IMR-90 (cell line): Measurements from ENCODE around the gene MYO3B. TPM values are rescaled to one million over a fixed set of nuclear protein-coding genes. Genes with fewer than 3 reads are reported as not detected.

Source experiments
- ATAC-seq: fragments of 200-7000 bp; cut with Tn5 transposase; 2 replicates; pipeline ENCODE4 v1.9.1; 2020; ENCODE audit warnings: low read depth, mild to moderate bottlenecking, moderate library complexity
- BruUV-seq: library from RNA; stranded (reverse); fragments of 400-500 nt; replicated peaks from 2 replicates; lab custom pipeline; 2021; lab: Mats Ljungman, UMichigan
- CTCF ChIA-PET: fragments of 300-600 bp; formaldehyde crosslinking; extraction: SDS; loops from one replicate; lab custom pipeline; 2021; ENCODE audit warnings: antibody characterized with exemption; lab: Yijun Ruan, JAX
- POLR2A ChIA-PET: fragments of 300-600 bp; sonication (Branson Sonifier 250); formaldehyde crosslinking; loops from one replicate; lab custom pipeline; 2022; ENCODE audit warnings: antibody characterized with exemption; ENCODE audit not compliant: unreplicated experiment; lab: Charles Lee
- DNase-seq: peaks from one replicate; pipeline ENCODE4 v3.0.0; 2013
- H2AFZ ChIP-seq: replicated peaks from 2 replicates; pipeline ENCODE3; 2013; ENCODE audit warnings: low read length, mild to moderate bottlenecking; ENCODE audit not compliant: poor library complexity
- H2AK5ac ChIP-seq: 2 replicates; pipeline ENCODE4 v1.6.1; 2013; ENCODE audit warnings: low read depth, low read length, inconsistent platforms
- H2AK9ac ChIP-seq: replicated peaks from 2 replicates; pipeline ENCODE3; 2013; ENCODE audit warnings: mild to moderate bottlenecking, low read depth, low read length, moderate library complexity; ENCODE audit not compliant: poor library complexity
- H2BK120ac ChIP-seq: 2 replicates; pipeline ENCODE4 v1.6.1; 2013; ENCODE audit warnings: low read depth, low read length, inconsistent platforms
- H2BK15ac ChIP-seq: 3 replicates; pipeline ENCODE4 v1.6.1; 2013; ENCODE audit warnings: low read depth, low read length, inconsistent platforms
- H2BK20ac ChIP-seq: 2 replicates; pipeline ENCODE4 v1.6.1; 2013; ENCODE audit warnings: low read depth, mild to moderate bottlenecking, inconsistent platforms, low read length, moderate library complexity
- H2BK5ac ChIP-seq: 2 replicates; pipeline ENCODE4 v1.6.1; 2013; ENCODE audit warnings: mild to moderate bottlenecking, low read depth, low read length, inconsistent platforms; ENCODE audit not compliant: poor library complexity, severe bottlenecking
- H3K14ac ChIP-seq: replicated peaks from 2 replicates; pipeline ENCODE4 v1.6.1; 2013; ENCODE audit warnings: low read depth, low read length, inconsistent platforms
- H3K18ac ChIP-seq: 2 replicates; pipeline ENCODE4 v1.6.1; 2013; ENCODE audit warnings: low read depth, low read length, control low read depth
- H3K23ac ChIP-seq: 2 replicates; pipeline ENCODE4 v1.6.1; 2013; ENCODE audit warnings: low read depth, low read length, inconsistent platforms
- H3K27ac ChIP-seq: 2 replicates; pipeline ENCODE4 v1.5.1; 2013; ENCODE audit warnings: mild to moderate bottlenecking, control low read depth, low read length; ENCODE audit not compliant: insufficient read depth
- H3K27me3 ChIP-seq: 2 replicates; pipeline ENCODE4 v1.6.1; 2013; ENCODE audit warnings: low read length; ENCODE audit not compliant: control insufficient read depth, insufficient read depth
- H3K36me3 ChIP-seq: 2 replicates; pipeline ENCODE4 v1.6.1; 2013; ENCODE audit warnings: low read length, mixed read lengths; ENCODE audit not compliant: control insufficient read depth, insufficient read depth
- H3K4ac ChIP-seq: 2 replicates; pipeline ENCODE4 v1.6.1; 2013; ENCODE audit warnings: low read depth, low read length, inconsistent platforms
- H3K4me1 ChIP-seq: 2 replicates; pipeline ENCODE4 v1.6.1; 2013; ENCODE audit warnings: low read length, mixed read lengths; ENCODE audit not compliant: control insufficient read depth, insufficient read depth
- H3K4me2 ChIP-seq: 2 replicates; pipeline ENCODE4 v1.6.1; 2013; ENCODE audit warnings: low read depth, mild to moderate bottlenecking, control low read depth, low read length, moderate library complexity
- H3K4me3 ChIP-seq: 2 replicates; pipeline ENCODE4 v1.5.1; 2013; ENCODE audit warnings: low read depth, mild to moderate bottlenecking, control low read depth, low read length, moderate library complexity; ENCODE audit not compliant: insufficient read depth
- H3K56ac ChIP-seq: 2 replicates; pipeline ENCODE4 v1.6.1; 2013; ENCODE audit warnings: low read length, inconsistent platforms; ENCODE audit not compliant: insufficient read depth; ENCODE audit errors: extremely low read depth
- H3K79me1 ChIP-seq, 2 experiments: 2 replicates each; pipeline ENCODE4 v1.6.1; 2013; ENCODE audit warnings: low read length in 2 of 2, inconsistent platforms in 1 of 2, low read depth in 1 of 2
- H3K9ac ChIP-seq: 2 replicates; pipeline ENCODE4 v1.6.1; 2013; ENCODE audit warnings: low read depth, low read length, control low read depth
- H3K9me1 ChIP-seq: 2 replicates; pipeline ENCODE4 v1.6.1; 2013; ENCODE audit warnings: low read length, inconsistent platforms; ENCODE audit not compliant: insufficient read depth
- H3K9me3 ChIP-seq: 2 replicates; pipeline ENCODE4 v1.6.1; 2013; ENCODE audit warnings: low read length; ENCODE audit not compliant: control insufficient read depth, insufficient read depth
- H4K20me1 ChIP-seq: 2 replicates; pipeline ENCODE4 v1.6.1; 2013; ENCODE audit warnings: low read length, inconsistent platforms; ENCODE audit not compliant: insufficient read depth
- H4K5ac ChIP-seq: 2 replicates; pipeline ENCODE4 v1.6.1; 2013; ENCODE audit warnings: mild to moderate bottlenecking, low read depth, low read length, control low read depth
- H4K8ac ChIP-seq, 2 experiments: 2 replicates each; pipeline ENCODE4 v1.6.1; 2013; ENCODE audit warnings: low read depth in 2 of 2, low read length in 2 of 2, control low read depth in 1 of 2, inconsistent platforms in 1 of 2
- H4K91ac ChIP-seq: 2 replicates; pipeline ENCODE4 v1.6.1; 2013; ENCODE audit warnings: low read depth, low read length, inconsistent platforms; ENCODE audit not compliant: insufficient read depth
- BHLHE40 ChIP-seq: fragments of 150-350 bp; IDR thresholded peaks from 2 replicates; pipeline ENCODE4 v1.6.1; 2016; ENCODE audit warnings: mild to moderate bottlenecking, low read depth, low read length
- CEBPB ChIP-seq: IDR thresholded peaks from 2 replicates; pipeline ENCODE4 v1.6.1; 2012; ENCODE audit warnings: low read depth, low read length, improper control_type of control experiment
- CHD1 ChIP-seq: IDR thresholded peaks from 2 replicates; pipeline ENCODE4 v1.6.1; 2012; ENCODE audit warnings: low read depth, low read length, improper control_type of control experiment
- CTCF ChIP-seq: conservative IDR thresholded peaks from 2 replicates; pipeline ENCODE4 v1.5.1; 2012; ENCODE audit warnings: mild to moderate bottlenecking, low read depth, low read length, improper control_type of control experiment
- ELK1 ChIP-seq: fragments of 150-350 bp; IDR thresholded peaks from 2 replicates; pipeline ENCODE4 v1.6.1; 2016; ENCODE audit warnings: low read depth, mild to moderate bottlenecking, low read length, moderate library complexity, borderline replicate concordance
- FOS ChIP-seq: fragments of 150-350 bp; IDR thresholded peaks from 2 replicates; pipeline ENCODE4 v1.6.1; 2016; ENCODE audit warnings: low read depth, low read length
- MAFK ChIP-seq: IDR thresholded peaks from 2 replicates; pipeline ENCODE4 v1.6.1; 2012; ENCODE audit warnings: low read depth, low read length, improper control_type of control experiment
- MAZ ChIP-seq: IDR thresholded peaks from 2 replicates; pipeline ENCODE4 v1.6.1; 2012; ENCODE audit warnings: low read depth, mild to moderate bottlenecking, low read length, improper control_type of control experiment, moderate library complexity, borderline replicate concordance
- MXI1 ChIP-seq: IDR thresholded peaks from 2 replicates; pipeline ENCODE4 v1.6.1; 2012; ENCODE audit warnings: low read depth, mild to moderate bottlenecking, low read length, moderate library complexity, borderline replicate concordance
- NFE2L2 ChIP-seq: fragments of 150-350 bp; IDR thresholded peaks from 2 replicates; pipeline ENCODE4 v1.6.1; 2016; ENCODE audit warnings: low read depth, mild to moderate bottlenecking, low read length
- POLR2A ChIP-seq: IDR thresholded peaks from 2 replicates; pipeline ENCODE4 v1.6.1; 2012; ENCODE audit warnings: mild to moderate bottlenecking, low read depth, low read length
- RAD21 ChIP-seq: IDR thresholded peaks from 2 replicates; pipeline ENCODE4 v1.6.1; 2012; ENCODE audit warnings: low read length, improper control_type of control experiment
- RCOR1 ChIP-seq: IDR thresholded peaks from 2 replicates; pipeline ENCODE4 v1.6.1; 2012; ENCODE audit warnings: mild to moderate bottlenecking, low read length, improper control_type of control experiment; ENCODE audit not compliant: insufficient replicate concordance
- RFX5 ChIP-seq: IDR thresholded peaks from 2 replicates; pipeline ENCODE4 v1.8.0; 2012; ENCODE audit warnings: low read depth, mild to moderate bottlenecking, low read length, moderate library complexity
- SMC3 ChIP-seq: fragments of 150-350 bp; IDR thresholded peaks from 2 replicates; pipeline ENCODE4 v1.6.1; 2016; ENCODE audit warnings: low read depth, mild to moderate bottlenecking, antibody characterized with exemption, low read length, moderate library complexity
- USF2 ChIP-seq: fragments of 150-350 bp; IDR thresholded peaks from 2 replicates; pipeline ENCODE4 v1.6.1; 2017; ENCODE audit warnings: mild to moderate bottlenecking, antibody characterized with exemption, low read length, low read depth
- WGBS, 2 experiments: methylation state at CpG; one replicate each; pipeline versions ENCODE4 v1.1.5 to v1.1.7; 2013; ENCODE audit warnings: missing lambda C conversion rate in 2 of 2; ENCODE audit not compliant: insufficient read length in 1 of 2; ENCODE audit errors: extremely low coverage in 2 of 2; 5-methylcytosine and 5-hydroxymethylcytosine counted together
- dilution Hi-C: fragments of 300-500 bp; cut with HindIII; formaldehyde crosslinking; loops from one replicate; pipeline ENCODE4 v1.14.3; 2018; ENCODE audit warnings: low sequenced_read_pairs; ENCODE audit not compliant: unreplicated experiment
- in situ Hi-C: fragments of 300-500 bp; cut with MboI; formaldehyde crosslinking; loops from 3 replicates; pipeline ENCODE4 v1.14.3; 2019; ENCODE audit warnings: low sequenced_read_pairs, inconsistent platforms, mixed read lengths
- intact Hi-C: fragments of 100-400 bp; cut with micrococcal nuclease; formaldehyde crosslinking; loops from 2 replicates; pipeline ENCODE4 v1.10.0; 2022
- polyA plus RNA-seq, 3 experiments: library from polyadenylated mRNA; depleted of rRNA; stranded (reverse); fragments of >200 nt; gene quantifications; 2 replicates each; pipeline ENCODE4 v1.2.3, GENCODE V29; 2012; ENCODE audit warnings: low replicate concordance in 1 of 3
- total RNA-seq: library from RNA; depleted of rRNA; stranded (reverse); fragments of >200 nt; gene quantifications from 2 replicates; pipeline ENCODE4 v1.2.3, GENCODE V29; 2012

The MYO3B gene
- total and polyA plus RNA-seq, 2 of the 4 experiments (the other 2 are of a cell fraction) = 0.02 TPM; not detected in 1

GRCh38 chr2:170690640-170691039, 512.7 kb downstream of the MYO3B start:
- ATAC-seq = no peak
- Histone ChIP-seq H3K4me1 (no peaks in the 10 kb centered on the region), H3K9me1 (no peaks in the 10 kb centered on the region), H3K14ac (no peak overlapping the region), H3K27ac (no peak overlapping the region), H4K20me1 (no peaks in the 10 kb centered on the region), H2AFZ (no peak overlapping the region), H3K79me1 (no peaks in the 10 kb centered on the region), H2BK20ac (no peak overlapping the region), H2BK5ac (no peak overlapping the region), H3K4ac (no peak overlapping the region), H4K5ac (no peak overlapping the region), H2BK120ac (no peak overlapping the region), H3K4me3 (no peak overlapping the region), H3K56ac (no peak overlapping the region), H3K18ac (no peak overlapping the region), H3K9me3 (no peaks in the 10 kb centered on the region), H3K23ac (no peak overlapping the region), H3K4me2 (no peak overlapping the region), H3K36me3 (no peaks in the 10 kb centered on the region), H2BK15ac (no peak overlapping the region), H3K9ac (no peak overlapping the region), H4K8ac (no peak overlapping the region), H4K91ac (no peak overlapping the region), H2AK9ac (no peak overlapping the region), H2AK5ac (no peak overlapping the region), H3K27me3 (no peaks in the 10 kb centered on the region)
- dilution Hi-C loops = no loop called here
- WGBS, 2 experiments = 20% methylated on average over 1 of the region's 8 CpGs; no CpG with 5 or more reads in 1 of the 2 experiments
- TF ChIP-seq ELK1 (no peak), MAFK (no peak), CHD1 (no peak), RAD21 (no peak), CTCF (no peak), NFE2L2 (no peak), FOS (no peak), SMC3 (no peak), RFX5 (no peak), RCOR1 (no peak), MAZ (no peak), MXI1 (no peak), USF2 (no peak), POLR2A (no peak), BHLHE40 (no peak), CEBPB (no peak)
- ChIA-PET CTCF (no interaction called here), POLR2A (no interaction called here)
- no TSS peak for BruUV-seq
- intact Hi-C loops = no loop called here
- in situ Hi-C loops = no loop called here
- no peak for DNase-seq
